ENCODE data around the gene FHAD1.

- TF ChIP-seq, protein P1, sequence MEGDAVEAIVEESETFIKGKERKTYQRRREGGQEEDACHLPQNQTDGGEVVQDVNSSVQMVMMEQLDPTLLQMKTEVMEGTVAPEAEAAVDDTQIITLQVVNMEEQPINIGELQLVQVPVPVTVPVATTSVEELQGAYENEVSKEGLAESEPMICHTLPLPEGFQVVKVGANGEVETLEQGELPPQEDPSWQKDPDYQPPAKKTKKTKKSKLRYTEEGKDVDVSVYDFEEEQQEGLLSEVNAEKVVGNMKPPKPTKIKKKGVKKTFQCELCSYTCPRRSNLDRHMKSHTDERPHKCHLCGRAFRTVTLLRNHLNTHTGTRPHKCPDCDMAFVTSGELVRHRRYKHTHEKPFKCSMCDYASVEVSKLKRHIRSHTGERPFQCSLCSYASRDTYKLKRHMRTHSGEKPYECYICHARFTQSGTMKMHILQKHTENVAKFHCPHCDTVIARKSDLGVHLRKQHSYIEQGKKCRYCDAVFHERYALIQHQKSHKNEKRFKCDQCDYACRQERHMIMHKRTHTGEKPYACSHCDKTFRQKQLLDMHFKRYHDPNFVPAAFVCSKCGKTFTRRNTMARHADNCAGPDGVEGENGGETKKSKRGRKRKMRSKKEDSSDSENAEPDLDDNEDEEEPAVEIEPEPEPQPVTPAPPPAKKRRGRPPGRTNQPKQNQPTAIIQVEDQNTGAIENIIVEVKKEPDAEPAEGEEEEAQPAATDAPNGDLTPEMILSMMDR (IDR thresholded peaks at IDR 0.05), result no peak
- TF ChIP-seq EZH2 (IDR thresholded peaks at IDR 0.05; ENCODE audit: borderline replicate concordance, insufficient read depth, low read depth, low read length, poor library complexity, severe bottlenecking), result no peak
Observed at GRCh38 chr1:15354580-15354965, 107.5 kb downstream of the FHAD1 start.
